ENCODE data around the gene PDE11A. TPM values are rescaled to one million over a fixed set of nuclear protein-coding genes. Genes with fewer than 3 reads are reported as not detected.

Gene PDE11A
- total and polyA plus RNA-seq, 2 experiments from 2014 or later, result 0.08 to 0.73 TPM

GRCh38 chr2:177649568-177650518, 422.7 kb downstream of the PDE11A start:
- Histone ChIP-seq H3F3A (replicated peaks; ENCODE audit: low read depth) (0 out of 2 replicates have a peak, but pooled peaks cover 2% of the 10 kb centered on the region), H4K20me1 (replicated peaks; ENCODE audit: insufficient read depth) (no peaks in the 10 kb centered on the region)
- peaks cover 28% of the 10 kb centered on the region for H3K4me1 Mint-ChIP-seq

More at GRCh38 chr2:177649568-177650518, 422.7 kb downstream of the PDE11A start:
- Mint-ChIP-seq H3K4me3 (no peak overlapping the region), H3K36me3 (ENCODE audit: low read depth) (peaks cover 1% of the 10 kb centered on the region; the same call in 2 of the 3 replicates), H3K27ac (no peak overlapping the region), H3K9me3 (peaks cover under 1% of the 10 kb centered on the region; the same call in 1 of the 3 replicates), H3K27me3 (ENCODE audit: insufficient read depth, low read depth, poor library complexity) (peaks cover 5% of the 10 kb centered on the region)
- Histone ChIP-seq H3K4me3 (no peak overlapping the region), H3K27me3 (ENCODE audit: insufficient read depth) (no peaks in the 10 kb centered on the region), H3K36me3 (ENCODE audit: insufficient read depth) (no peaks in the 10 kb centered on the region), H3K4me1 (ENCODE audit: insufficient read depth) (peaks cover 28% of the 10 kb centered on the region), H3K4me2 (no peak overlapping the region), H3K27ac (ENCODE audit: low read depth) (no peak overlapping the region), H3K9me2 (ENCODE audit: insufficient read depth) (no peaks in the 10 kb centered on the region), H3K79me2 (replicated peaks; ENCODE audit: insufficient read depth) (no peaks in the 10 kb centered on the region), H2AFZ (no peak overlapping the region; the same call in 1 of the 2 replicates)
- DNase-seq (ENCODE audit: low spot score), result no peak
- TF ChIP-seq CREB1 (CRISPR knock-in tag; IDR thresholded peaks at IDR 0.05; ENCODE audit: low read depth) (no peak), ZNF114 (CRISPR knock-in tag; IDR thresholded peaks at IDR 0.05) (no peak), STAT1 (IDR thresholded peaks at IDR 0.05; ENCODE audit: unreplicated experiment) (no peak), ZNF331 (CRISPR knock-in tag; IDR thresholded peaks at IDR 0.05; ENCODE audit: low read depth) (no peak), NANOG (IDR thresholded peaks at IDR 0.05; ENCODE audit: borderline replicate concordance) (no peak), POLR2AphosphoS5 (IDR thresholded peaks at IDR 0.05; ENCODE audit: low read depth) (no peak)
- TF ChIP-seq, protein P1, sequence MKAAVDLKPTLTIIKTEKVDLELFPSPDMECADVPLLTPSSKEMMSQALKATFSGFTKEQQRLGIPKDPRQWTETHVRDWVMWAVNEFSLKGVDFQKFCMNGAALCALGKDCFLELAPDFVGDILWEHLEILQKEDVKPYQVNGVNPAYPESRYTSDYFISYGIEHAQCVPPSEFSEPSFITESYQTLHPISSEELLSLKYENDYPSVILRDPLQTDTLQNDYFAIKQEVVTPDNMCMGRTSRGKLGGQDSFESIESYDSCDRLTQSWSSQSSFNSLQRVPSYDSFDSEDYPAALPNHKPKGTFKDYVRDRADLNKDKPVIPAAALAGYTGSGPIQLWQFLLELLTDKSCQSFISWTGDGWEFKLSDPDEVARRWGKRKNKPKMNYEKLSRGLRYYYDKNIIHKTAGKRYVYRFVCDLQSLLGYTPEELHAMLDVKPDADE (IDR thresholded peaks at IDR 0.05), result no peak
- TF ChIP-seq, protein P2, sequence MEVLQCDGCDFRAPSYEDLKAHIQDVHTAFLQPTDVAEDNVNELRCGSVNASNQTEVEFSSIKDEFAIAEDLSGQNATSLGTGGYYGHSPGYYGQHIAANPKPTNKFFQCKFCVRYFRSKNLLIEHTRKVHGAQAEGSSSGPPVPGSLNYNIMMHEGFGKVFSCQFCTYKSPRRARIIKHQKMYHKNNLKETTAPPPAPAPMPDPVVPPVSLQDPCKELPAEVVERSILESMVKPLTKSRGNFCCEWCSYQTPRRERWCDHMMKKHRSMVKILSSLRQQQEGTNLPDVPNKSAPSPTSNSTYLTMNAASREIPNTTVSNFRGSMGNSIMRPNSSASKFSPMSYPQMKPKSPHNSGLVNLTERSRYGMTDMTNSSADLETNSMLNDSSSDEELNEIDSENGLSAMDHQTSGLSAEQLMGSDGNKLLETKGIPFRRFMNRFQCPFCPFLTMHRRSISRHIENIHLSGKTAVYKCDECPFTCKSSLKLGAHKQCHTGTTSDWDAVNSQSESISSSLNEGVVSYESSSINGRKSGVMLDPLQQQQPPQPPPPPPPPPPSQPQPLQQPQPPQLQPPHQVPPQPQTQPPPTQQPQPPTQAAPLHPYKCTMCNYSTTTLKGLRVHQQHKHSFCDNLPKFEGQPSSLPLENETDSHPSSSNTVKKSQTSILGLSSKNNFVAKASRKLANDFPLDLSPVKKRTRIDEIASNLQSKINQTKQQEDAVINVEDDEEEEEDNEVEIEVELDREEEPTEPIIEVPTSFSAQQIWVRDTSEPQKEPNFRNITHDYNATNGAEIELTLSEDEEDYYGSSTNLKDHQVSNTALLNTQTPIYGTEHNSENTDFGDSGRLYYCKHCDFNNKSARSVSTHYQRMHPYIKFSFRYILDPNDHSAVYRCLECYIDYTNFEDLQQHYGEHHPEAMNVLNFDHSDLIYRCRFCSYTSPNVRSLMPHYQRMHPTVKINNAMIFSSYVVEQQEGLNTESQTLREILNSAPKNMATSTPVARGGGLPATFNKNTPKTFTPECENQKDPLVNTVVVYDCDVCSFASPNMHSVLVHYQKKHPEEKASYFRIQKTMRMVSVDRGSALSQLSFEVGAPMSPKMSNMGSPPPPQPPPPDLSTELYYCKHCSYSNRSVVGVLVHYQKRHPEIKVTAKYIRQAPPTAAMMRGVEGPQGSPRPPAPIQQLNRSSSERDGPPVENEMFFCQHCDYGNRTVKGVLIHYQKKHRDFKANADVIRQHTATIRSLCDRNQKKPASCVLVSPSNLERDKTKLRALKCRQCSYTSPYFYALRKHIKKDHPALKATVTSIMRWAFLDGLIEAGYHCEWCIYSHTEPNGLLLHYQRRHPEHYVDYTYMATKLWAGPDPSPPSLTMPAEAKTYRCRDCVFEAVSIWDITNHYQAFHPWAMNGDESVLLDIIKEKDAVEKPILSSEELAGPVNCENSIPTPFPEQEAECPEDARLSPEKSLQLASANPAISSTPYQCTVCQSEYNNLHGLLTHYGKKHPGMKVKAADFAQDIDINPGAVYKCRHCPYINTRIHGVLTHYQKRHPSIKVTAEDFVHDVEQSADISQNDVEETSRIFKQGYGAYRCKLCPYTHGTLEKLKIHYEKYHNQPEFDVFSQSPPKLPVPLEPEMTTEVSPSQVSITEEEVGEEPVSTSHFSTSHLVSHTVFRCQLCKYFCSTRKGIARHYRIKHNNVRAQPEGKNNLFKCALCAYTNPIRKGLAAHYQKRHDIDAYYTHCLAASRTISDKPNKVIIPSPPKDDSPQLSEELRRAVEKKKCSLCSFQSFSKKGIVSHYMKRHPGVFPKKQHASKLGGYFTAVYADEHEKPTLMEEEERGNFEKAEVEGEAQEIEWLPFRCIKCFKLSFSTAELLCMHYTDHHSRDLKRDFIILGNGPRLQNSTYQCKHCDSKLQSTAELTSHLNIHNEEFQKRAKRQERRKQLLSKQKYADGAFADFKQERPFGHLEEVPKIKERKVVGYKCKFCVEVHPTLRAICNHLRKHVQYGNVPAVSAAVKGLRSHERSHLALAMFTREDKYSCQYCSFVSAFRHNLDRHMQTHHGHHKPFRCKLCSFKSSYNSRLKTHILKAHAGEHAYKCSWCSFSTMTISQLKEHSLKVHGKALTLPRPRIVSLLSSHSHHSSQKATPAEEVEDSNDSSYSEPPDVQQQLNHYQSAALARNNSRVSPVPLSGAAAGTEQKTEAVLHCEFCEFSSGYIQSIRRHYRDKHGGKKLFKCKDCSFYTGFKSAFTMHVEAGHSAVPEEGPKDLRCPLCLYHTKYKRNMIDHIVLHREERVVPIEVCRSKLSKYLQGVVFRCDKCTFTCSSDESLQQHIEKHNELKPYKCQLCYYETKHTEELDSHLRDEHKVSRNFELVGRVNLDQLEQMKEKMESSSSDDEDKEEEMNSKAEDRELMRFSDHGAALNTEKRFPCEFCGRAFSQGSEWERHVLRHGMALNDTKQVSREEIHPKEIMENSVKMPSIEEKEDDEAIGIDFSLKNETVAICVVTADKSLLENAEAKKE (CRISPR knock-in tag; IDR thresholded peaks at IDR 0.05), result no peak
- no peak for ATAC-seq
